AG04450 (cell line): Measurements from ENCODE around the gene ZFR. TPM values are rescaled to one million over a fixed set of nuclear protein-coding genes. Genes with fewer than 3 reads are reported as not detected.

Experiments used
- CTCF ChIA-PET: fragments of 300-600, 350-600 bp; formaldehyde crosslinking; extraction: SDS; loops from one replicate; lab custom pipeline; 2022; ENCODE audit warnings: antibody characterized with exemption, inconsistent platforms; lab: Charles Lee
- POLR2A ChIA-PET: fragments of 350-600 bp; formaldehyde crosslinking; extraction: SDS; loops from one replicate; lab custom pipeline; 2021; ENCODE audit warnings: antibody characterized with exemption, inconsistent platforms; lab: Yijun Ruan, JAX
- DNase-seq: peaks from one replicate; pipeline ENCODE4 v3.0.0-alpha.2; 2011; ENCODE audit warnings: low read depth, low spot score
- H3K27ac ChIP-seq: one replicate; pipeline ENCODE4 v1.5.1; 2012; ENCODE audit warnings: low read depth, low read length, control low read depth
- H3K27me3 ChIP-seq: one replicate; pipeline ENCODE4 v1.6.0; 2012; ENCODE audit warnings: low read length; ENCODE audit not compliant: control insufficient read depth, insufficient read depth
- H3K4me3 ChIP-seq: 2 replicates; pipeline ENCODE4 v1.5.1; 2011; ENCODE audit warnings: mild to moderate bottlenecking, low read depth, low read length, control low read depth
- H3K9me3 ChIP-seq: 2 replicates; pipeline ENCODE4 v1.5.1; 2012; ENCODE audit warnings: low read length; ENCODE audit not compliant: control insufficient read depth, insufficient read depth
- CTCF ChIP-seq: IDR thresholded peaks from 2 replicates; pipeline ENCODE4 v1.5.1; 2011; ENCODE audit warnings: low read depth, low read length, control low read depth, inconsistent platforms
- polyA plus RNA-seq: library from polyadenylated mRNA; depleted of rRNA; stranded (reverse); fragments of >200 nt; gene quantifications from 2 replicates; pipeline ENCODE4 v1.2.3, GENCODE V29; 2011

The ZFR gene
- polyA plus RNA-seq, 1 experiment, result 72.9 TPM

- ChIA-PET CTCF (interaction anchor here (0.5 to 1.3 kb wide), 2 partner anchors 15 to 22 kb away, joined by 3 read pairs; no protein-coding TSS in a partner anchor), POLR2A (no interaction called here)
These were observed 78.9 kb downstream of the ZFR start for GRCh38 chr5:32365623-32366022.

GRCh38 chr5:32363030-32363429 is 81.5 kb downstream of the ZFR start:
- no peaks in the 10 kb centered on the region for H3K27me3 ChIP-seq
- TF ChIP-seq CTCF, result no peak
- no peak for DNase-seq
- H3K4me3 ChIP-seq, result no peak overlapping the region
- no peak overlapping the region for H3K27ac ChIP-seq
- CTCF ChIA-PET, result interaction anchor here (1.8 kb wide), 1 partner anchor 227 kb away, joined by 4 read pairs; no protein-coding TSS in a partner anchor
- H3K9me3 ChIP-seq, result no peaks in the 10 kb centered on the region
- POLR2A ChIA-PET, result no interaction called here

More at GRCh38 chr5:32365623-32366022, 78.9 kb downstream of the ZFR start:
- DNase-seq, result no peak
- Histone ChIP-seq H3K9me3 (no peaks in the 10 kb centered on the region), H3K4me3 (no peak overlapping the region), H3K27me3 (no peaks in the 10 kb centered on the region), H3K27ac (no peak overlapping the region)
- no peak for TF ChIP-seq CTCF

- no peak overlapping the region for H3K27ac ChIP-seq
- no peak for DNase-seq
- TF ChIP-seq CTCF, result no peak
- ChIA-PET POLR2A (no interaction called here), CTCF (no interaction called here)
- H3K4me3 ChIP-seq, result no peak overlapping the region
- no peaks in the 10 kb centered on the region for H3K27me3 ChIP-seq
- no peaks in the 10 kb centered on the region for H3K9me3 ChIP-seq
These were observed 82.0 kb downstream of the ZFR start for GRCh38 chr5:32362527-32362926.

GRCh38 chr5:32360906-32361305 is 83.6 kb downstream of the ZFR start:
- Histone ChIP-seq H3K27ac (no peak overlapping the region), H3K9me3 (no peaks in the 10 kb centered on the region), H3K4me3 (no peak overlapping the region), H3K27me3 (no peaks in the 10 kb centered on the region)
- no peak for TF ChIP-seq CTCF
- CTCF ChIA-PET, result no interaction called here
- DNase-seq, result no peak
- POLR2A ChIA-PET, result no interaction called here

GRCh38 chr5:32358611-32359010 is 85.9 kb downstream of the ZFR start:
- POLR2A ChIA-PET, result no interaction called here
- H3K27me3 ChIP-seq, result no peaks in the 10 kb centered on the region
- no peak for DNase-seq
- no peak overlapping the region for H3K27ac ChIP-seq
- H3K4me3 ChIP-seq, result no peak overlapping the region
- CTCF ChIA-PET, result interaction anchor here (0.6 kb wide), 1 partner anchor 760 kb away, joined by 3 read pairs; no protein-coding TSS in a partner anchor
- no peak for TF ChIP-seq CTCF
- H3K9me3 ChIP-seq, result no peaks in the 10 kb centered on the region
